Lower leg skin (tissue), 4 donors: Measurements from ENCODE around the gene CIAO2A. TPM values are rescaled to one million over a fixed set of nuclear protein-coding genes. Genes with fewer than 3 reads are reported as not detected.

ENCODE experiments used
- DNase-seq, 2 donors: peaks; one replicate each; pipeline ENCODE4 v3.0.0-alpha.2; 2019; ENCODE audit warnings: low spot score in 2 of 2
- H3K4me3 ChIP-seq: fragments of 200-600 bp; sonication (generic); 2 replicates; pipeline ENCODE4 v1.5.1; 2017; ENCODE audit warnings: mild to moderate bottlenecking, low read depth; ENCODE audit not compliant: poor library complexity, severe bottlenecking
- CTCF ChIP-seq, 3 donors: fragments of 450-650 bp; IDR thresholded peaks; one replicate each; pipeline ENCODE4 v1.5.1; 2016; ENCODE audit warnings: antibody characterized with exemption in 3 of 3, mild to moderate bottlenecking in 3 of 3, moderate library complexity in 2 of 3
- POLR2A ChIP-seq, 2 donors: fragments of 450-650 bp; IDR thresholded peaks; one replicate each; pipeline ENCODE4 v1.6.1; 2016 to 2017; ENCODE audit warnings: antibody characterized with exemption in 2 of 2, mild to moderate bottlenecking in 1 of 2, moderate library complexity in 1 of 2
- WGBS, 2 donors: methylation state at CpG; one replicate each; pipeline ENCODE4 v1.1.5; 2018; 5-methylcytosine and 5-hydroxymethylcytosine counted together
- intact Hi-C: fragments of 100-400 bp; cut with DNase I; formaldehyde crosslinking; loops from one replicate; pipeline ENCODE4 v1.15.0; 2023; ENCODE audit warnings: low total_unique reads
- total RNA-seq, 4 donors: library from RNA; depleted of rRNA; stranded (reverse); fragments of >200 nt; gene quantifications; one replicate each; pipeline ENCODE4 v1.1.0, GENCODE V29; 2016

Gene CIAO2A
- total RNA-seq, 4 donors from 2014 or later: 18.7 to 36.8 (median 30.7) TPM

DNA sequence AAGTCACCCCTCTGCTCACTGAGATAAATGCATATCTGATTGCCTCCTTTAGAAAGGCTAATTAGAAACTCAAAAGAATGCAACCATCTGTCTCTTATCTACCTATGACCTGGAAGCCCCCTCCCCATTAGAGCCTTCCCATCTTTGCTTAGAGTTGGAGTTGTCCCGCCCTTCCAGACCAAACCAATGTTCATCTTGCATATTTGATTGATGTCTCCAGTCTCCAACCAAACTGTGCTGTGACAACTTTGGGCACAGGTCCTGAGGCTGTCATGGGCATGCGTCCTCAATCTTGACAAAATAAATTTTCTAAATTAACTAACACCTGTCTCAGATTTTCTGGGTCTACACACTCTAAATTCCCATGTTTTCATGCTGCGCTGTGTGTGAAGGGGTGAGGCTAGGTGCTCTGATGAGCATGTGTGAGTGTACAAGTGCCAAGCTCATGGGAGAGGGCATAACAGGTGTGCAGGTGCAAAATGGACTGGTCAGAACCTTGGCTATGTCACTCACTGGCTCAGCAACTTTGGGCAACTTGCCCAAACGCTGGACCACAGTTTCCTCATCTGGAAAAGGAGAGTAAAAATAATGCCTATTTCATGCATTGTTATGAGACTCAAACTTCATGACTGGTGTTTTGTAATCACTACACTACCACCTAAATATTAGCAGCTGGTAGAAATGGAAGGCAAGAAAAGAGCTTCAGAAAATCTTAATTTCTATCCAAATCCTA, 54.6 kb downstream of the CIAO2A start:
- intact Hi-C loops: no loop called here
- DNase-seq: no peak
- TF ChIP-seq POLR2A (IDR thresholded peaks at IDR 0.05) (no peak), CTCF (IDR thresholded peaks at IDR 0.05) (no peak)
- no peak overlapping the region for H3K4me3 ChIP-seq
- WGBS, 2 donors: 95% methylated on average over 4 of the region's 4 CpGs

DNA sequence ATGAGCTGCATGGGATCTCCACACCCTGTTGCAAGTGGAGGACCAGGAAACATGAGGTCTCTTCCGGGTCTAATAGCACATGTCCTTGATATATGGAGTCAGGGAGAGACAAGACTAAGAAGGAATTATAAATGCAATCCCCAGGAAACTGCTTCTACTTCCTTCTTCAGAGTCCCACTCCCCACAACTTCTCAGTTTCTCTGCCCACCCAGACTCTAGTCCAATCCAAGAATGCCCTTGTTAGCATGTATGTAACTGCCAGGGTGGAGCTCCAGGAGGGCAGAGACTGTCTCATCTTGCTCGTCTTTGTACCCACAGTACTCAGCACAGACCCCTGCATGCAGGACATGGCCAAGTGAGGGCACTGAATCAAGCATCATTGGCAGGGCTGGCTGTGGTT, 55.7 kb downstream of the CIAO2A start:
- intact Hi-C loops: no loop called here
- 44 to 46% methylated on average over 2 of the region's 2 CpGs for WGBS, 2 donors
- TF ChIP-seq CTCF (IDR thresholded peaks at IDR 0.05): no peak
- TF ChIP-seq POLR2A (IDR thresholded peaks at IDR 0.05): no peak
- DNase-seq: no peak
- H3K4me3 ChIP-seq: no peak overlapping the region

- DNase-seq: no peak
- H3K4me3 ChIP-seq: no peak overlapping the region
- 67 to 93% methylated on average over 3 of the region's 3 CpGs for WGBS, 2 donors
- TF ChIP-seq POLR2A (IDR thresholded peaks at IDR 0.05) (no peak), CTCF (IDR thresholded peaks at IDR 0.05) (no peak)
- intact Hi-C loops: no loop called here
These were observed 56.5 kb downstream of the CIAO2A start for GRCh38 chr15:64037116-64037515.

GRCh38 chr15:64035525-64035924, 58.1 kb downstream of the CIAO2A start:
- no peak for DNase-seq
- intact Hi-C loops: no loop called here
- no peak for TF ChIP-seq POLR2A (IDR thresholded peaks at IDR 0.05)
- TF ChIP-seq CTCF (IDR thresholded peaks at IDR 0.05): no peak
- WGBS, 2 donors: 65 to 100% methylated on average over 1 of the region's 1 CpG
- no peak overlapping the region for H3K4me3 ChIP-seq

DNA sequence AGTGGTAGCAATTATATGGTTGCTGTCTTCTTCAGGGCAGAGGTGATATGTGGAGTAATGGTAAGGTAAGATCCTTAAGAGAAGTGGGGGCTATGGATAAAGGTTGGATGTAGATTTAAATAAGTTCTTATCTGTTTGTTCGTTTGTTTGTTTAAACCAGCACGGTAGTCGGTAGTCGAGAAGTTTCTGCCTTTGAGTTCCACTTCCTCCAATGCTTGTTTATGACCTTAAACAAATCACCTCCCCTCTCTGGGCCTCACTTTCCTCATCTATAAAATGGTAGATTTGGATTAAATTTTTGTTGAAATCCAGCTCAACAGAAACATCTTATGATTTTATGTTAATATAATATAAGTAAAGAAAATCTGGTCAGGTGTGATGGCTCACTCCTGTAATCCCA, 59.1 kb downstream of the CIAO2A start:
- intact Hi-C loops: no loop called here
- 49 to 50% methylated on average over 4 of the region's 4 CpGs for whole genome bisulfite sequencing, 2 donors
- no peak for TF ChIP-seq POLR2A (IDR thresholded peaks at IDR 0.05)
- DNase-seq: no peak
- H3K4me3 ChIP-seq: no peak overlapping the region

- TF ChIP-seq CTCF (IDR thresholded peaks at IDR 0.05) (no peak), POLR2A (IDR thresholded peaks at IDR 0.05) (no peak)
- intact Hi-C loops: no loop called here
- 80 to 94% methylated on average over 5 of the region's 5 CpGs for WGBS, 2 donors
- H3K4me3 ChIP-seq: no peak overlapping the region
- DNase-seq: no peak
These were observed 61.3 kb downstream of the CIAO2A start for GRCh38 chr15:64032329-64032728.
